Nephron progenitor cell (in vitro differentiated cells): ENCODE results near the gene BMP4.

ENCODE experiments used
- DNase-seq: peaks from one replicate; pipeline ENCODE4 v3.0.0; 2021
- H3K27ac Mint-ChIP-seq: 2 replicates; pipeline ENCODE4 v1.8.0; 2021; ENCODE audit warnings: mild to moderate bottlenecking, moderate library complexity, mixed read lengths
- H3K27me3 Mint-ChIP-seq: 2 replicates; pipeline ENCODE4 v1.8.0; 2021; ENCODE audit warnings: mild to moderate bottlenecking, low read depth, mixed read lengths; ENCODE audit not compliant: poor library complexity
- H3K36me3 Mint-ChIP-seq: 2 replicates; pipeline ENCODE4 v1.8.0; 2021; ENCODE audit warnings: low read depth, mixed read lengths
- H3K4me1 Mint-ChIP-seq: 2 replicates; pipeline ENCODE4 v1.8.0; 2021; ENCODE audit warnings: mixed read lengths
- H3K4me3 Mint-ChIP-seq: 2 replicates; pipeline ENCODE4 v1.8.0; 2021; ENCODE audit warnings: mild to moderate bottlenecking, moderate library complexity, mixed read lengths
- H3K9me3 Mint-ChIP-seq: 2 replicates; pipeline ENCODE4 v1.8.0; 2021; ENCODE audit warnings: mild to moderate bottlenecking, moderate library complexity, mixed read lengths
- CTCF ChIP-seq: fragments of 200-600 bp; sonication (generic); IDR thresholded peaks from 2 replicates; pipeline ENCODE4 v1.5.0; 2021; ENCODE audit warnings: antibody characterized with exemption

The BMP4 gene

GRCh38 chr14:53947452-53948204 is 9.0 kb downstream of the BMP4 start:
- no peak for TF ChIP-seq CTCF
- no peak overlapping the region for H3K27ac Mint-ChIP-seq
- DNase-seq, result no peak
- peaks cover 40% of the 10 kb centered on the region for H3K36me3 Mint-ChIP-seq
- peaks cover 7% of the 10 kb centered on the region for H3K27me3 Mint-ChIP-seq
- peak overlapping the region; percentile 80 for H3K4me3 Mint-ChIP-seq
- H3K9me3 Mint-ChIP-seq, result no peaks in the 10 kb centered on the region
- peaks cover 93% of the 10 kb centered on the region for H3K4me1 Mint-ChIP-seq

- H3K9me3 Mint-ChIP-seq, result no peaks in the 10 kb centered on the region
- no peak for DNase-seq
- peaks cover 7% of the 10 kb centered on the region for H3K27me3 Mint-ChIP-seq
- peaks cover 38% of the 10 kb centered on the region for H3K36me3 Mint-ChIP-seq
- no peak overlapping the region for H3K27ac Mint-ChIP-seq
- peaks cover 92% of the 10 kb centered on the region for H3K4me1 Mint-ChIP-seq
- TF ChIP-seq CTCF, result no peak
- H3K4me3 Mint-ChIP-seq, result peak overlapping the region; percentile 80
Observed at GRCh38 chr14:53947094-53947445, 9.6 kb downstream of the BMP4 start.

GRCh38 chr14:53946404-53947093 is 10.1 kb downstream of the BMP4 start:
- Mint-ChIP-seq H3K27me3 (peaks cover 5% of the 10 kb centered on the region), H3K4me3 (peak overlapping the region; percentile 80), H3K27ac (no peak overlapping the region), H3K4me1 (peaks cover 87% of the 10 kb centered on the region), H3K36me3 (peaks cover 33% of the 10 kb centered on the region), H3K9me3 (no peaks in the 10 kb centered on the region)
- no peak for TF ChIP-seq CTCF
- peak; percentile 85 for DNase-seq

GRCh38 chr14:53946071-53946403 is 10.6 kb downstream of the BMP4 start:
- peak overlapping the region; percentile 68 for H3K4me3 Mint-ChIP-seq
- H3K4me1 Mint-ChIP-seq, result peaks cover 82% of the 10 kb centered on the region
- no peak for DNase-seq
- no peaks in the 10 kb centered on the region for H3K9me3 Mint-ChIP-seq
- peaks cover 28% of the 10 kb centered on the region for H3K36me3 Mint-ChIP-seq
- H3K27me3 Mint-ChIP-seq, result peaks cover 1% of the 10 kb centered on the region
- no peak for TF ChIP-seq CTCF
- H3K27ac Mint-ChIP-seq, result no peak overlapping the region

- TF ChIP-seq CTCF, result no peak
- Mint-ChIP-seq H3K4me1 (peaks cover 63% of the 10 kb centered on the region), H3K27ac (peak overlapping the region; percentile 12), H3K4me3 (no peak overlapping the region), H3K9me3 (no peaks in the 10 kb centered on the region), H3K36me3 (peaks cover 5% of the 10 kb centered on the region), H3K27me3 (no peaks in the 10 kb centered on the region)
- DNase-seq, result no peak
Observed at GRCh38 chr14:53943751-53944083, 12.9 kb downstream of the BMP4 start.
